Measurements from ENCODE around the gene SAYSD1.

SAYSD1 gene

GRCh38 chr6:39102821-39103136 is 12.2 kb downstream of the SAYSD1 start:
- H3K27me3 ChIP-seq (ENCODE audit: insufficient read depth, low read depth) = no peaks in the 10 kb centered on the region
- H3K4me3 ChIP-seq (IDR thresholded peaks at IDR 0.05; ENCODE audit: insufficient read depth, low read depth, low read length) = no peak overlapping the region
- H3K9ac ChIP-seq = no peak overlapping the region
- H3K4me2 ChIP-seq = no peak overlapping the region
- TF ChIP-seq, protein P1, sequence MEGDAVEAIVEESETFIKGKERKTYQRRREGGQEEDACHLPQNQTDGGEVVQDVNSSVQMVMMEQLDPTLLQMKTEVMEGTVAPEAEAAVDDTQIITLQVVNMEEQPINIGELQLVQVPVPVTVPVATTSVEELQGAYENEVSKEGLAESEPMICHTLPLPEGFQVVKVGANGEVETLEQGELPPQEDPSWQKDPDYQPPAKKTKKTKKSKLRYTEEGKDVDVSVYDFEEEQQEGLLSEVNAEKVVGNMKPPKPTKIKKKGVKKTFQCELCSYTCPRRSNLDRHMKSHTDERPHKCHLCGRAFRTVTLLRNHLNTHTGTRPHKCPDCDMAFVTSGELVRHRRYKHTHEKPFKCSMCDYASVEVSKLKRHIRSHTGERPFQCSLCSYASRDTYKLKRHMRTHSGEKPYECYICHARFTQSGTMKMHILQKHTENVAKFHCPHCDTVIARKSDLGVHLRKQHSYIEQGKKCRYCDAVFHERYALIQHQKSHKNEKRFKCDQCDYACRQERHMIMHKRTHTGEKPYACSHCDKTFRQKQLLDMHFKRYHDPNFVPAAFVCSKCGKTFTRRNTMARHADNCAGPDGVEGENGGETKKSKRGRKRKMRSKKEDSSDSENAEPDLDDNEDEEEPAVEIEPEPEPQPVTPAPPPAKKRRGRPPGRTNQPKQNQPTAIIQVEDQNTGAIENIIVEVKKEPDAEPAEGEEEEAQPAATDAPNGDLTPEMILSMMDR (conservative IDR thresholded peaks at IDR 0.05; ENCODE audit: low read depth, low read length) = no peak
- H3K79me2 ChIP-seq (ENCODE audit: insufficient read depth, low read depth) = no peaks in the 10 kb centered on the region
- H2AFZ ChIP-seq (ENCODE audit: low read depth) = no peak overlapping the region
- H3K36me3 ChIP-seq (ENCODE audit: insufficient read depth) = no peaks in the 10 kb centered on the region
- no peaks in the 10 kb centered on the region for H3K4me1 ChIP-seq (ENCODE audit: low read depth, poor library complexity, severe bottlenecking)
- no peak overlapping the region for H3K27ac ChIP-seq
- no peaks in the 10 kb centered on the region for H4K20me1 ChIP-seq (ENCODE audit: insufficient read depth)

GRCh38 chr6:39102071-39102820 is 12.7 kb downstream of the SAYSD1 start:
- H3K27me3 ChIP-seq (ENCODE audit: insufficient read depth, low read depth) = no peaks in the 10 kb centered on the region
- H3K36me3 ChIP-seq (ENCODE audit: insufficient read depth) = no peaks in the 10 kb centered on the region

GRCh38 chr6:39100358-39100757 is 14.6 kb downstream of the SAYSD1 start:
- Histone ChIP-seq H3K4me1 (ENCODE audit: low read depth, poor library complexity, severe bottlenecking) (no peaks in the 10 kb centered on the region), H3K79me2 (ENCODE audit: insufficient read depth, low read depth) (no peaks in the 10 kb centered on the region), H3K27ac (no peak overlapping the region), H3K36me3 (ENCODE audit: insufficient read depth) (no peaks in the 10 kb centered on the region), H3K9ac (no peak overlapping the region), H3K4me3 (IDR thresholded peaks at IDR 0.05; ENCODE audit: insufficient read depth, low read depth, low read length) (no peak overlapping the region), H2AFZ (ENCODE audit: low read depth) (no peak overlapping the region), H3K27me3 (ENCODE audit: insufficient read depth, low read depth) (no peaks in the 10 kb centered on the region), H3K4me2 (no peak overlapping the region), H4K20me1 (ENCODE audit: insufficient read depth) (no peaks in the 10 kb centered on the region)
- TF ChIP-seq, protein P1 (conservative IDR thresholded peaks at IDR 0.05; ENCODE audit: low read depth, low read length) = no peak

More at GRCh38 chr6:39102071-39102820, 12.7 kb downstream of the SAYSD1 start:
- no peak overlapping the region for H3K4me2 ChIP-seq
- no peak overlapping the region for H3K27ac ChIP-seq
- no peak overlapping the region for H3K9ac ChIP-seq
- H3K4me1 ChIP-seq (ENCODE audit: low read depth, poor library complexity, severe bottlenecking) = no peaks in the 10 kb centered on the region
- no peak overlapping the region for H3K4me3 ChIP-seq (IDR thresholded peaks at IDR 0.05; ENCODE audit: insufficient read depth, low read depth, low read length)
- no peaks in the 10 kb centered on the region for H3K79me2 ChIP-seq (ENCODE audit: insufficient read depth, low read depth)
- TF ChIP-seq, protein P1 (conservative IDR thresholded peaks at IDR 0.05; ENCODE audit: low read depth, low read length) = no peak
- H4K20me1 ChIP-seq (ENCODE audit: insufficient read depth) = no peaks in the 10 kb centered on the region
- H2AFZ ChIP-seq (ENCODE audit: low read depth) = no peak overlapping the region

- Histone ChIP-seq H3K36me3 (ENCODE audit: insufficient read depth) (no peaks in the 10 kb centered on the region), H3K4me3 (IDR thresholded peaks at IDR 0.05; ENCODE audit: insufficient read depth, low read depth, low read length) (no peak overlapping the region), H3K27ac (no peak overlapping the region), H3K9ac (no peak overlapping the region), H3K4me1 (ENCODE audit: low read depth, poor library complexity, severe bottlenecking) (no peaks in the 10 kb centered on the region), H3K27me3 (ENCODE audit: insufficient read depth, low read depth) (no peaks in the 10 kb centered on the region), H3K4me2 (no peak overlapping the region), H4K20me1 (ENCODE audit: insufficient read depth) (no peaks in the 10 kb centered on the region), H3K79me2 (ENCODE audit: insufficient read depth, low read depth) (no peaks in the 10 kb centered on the region), H2AFZ (ENCODE audit: low read depth) (no peak overlapping the region)
- TF ChIP-seq, protein P1 (conservative IDR thresholded peaks at IDR 0.05; ENCODE audit: low read depth, low read length) = no peak
Observed at GRCh38 chr6:39095578-39095977, 19.4 kb downstream of the SAYSD1 start.
